ENCODE data around the gene PINK1. TPM values are rescaled to one million over a fixed set of nuclear protein-coding genes. Genes with fewer than 3 reads are reported as not detected.

The PINK1 gene
- total and polyA plus RNA-seq, 3 experiments from 2014 or later = 7.9 to 31.1 (median 9.2) TPM

DNA sequence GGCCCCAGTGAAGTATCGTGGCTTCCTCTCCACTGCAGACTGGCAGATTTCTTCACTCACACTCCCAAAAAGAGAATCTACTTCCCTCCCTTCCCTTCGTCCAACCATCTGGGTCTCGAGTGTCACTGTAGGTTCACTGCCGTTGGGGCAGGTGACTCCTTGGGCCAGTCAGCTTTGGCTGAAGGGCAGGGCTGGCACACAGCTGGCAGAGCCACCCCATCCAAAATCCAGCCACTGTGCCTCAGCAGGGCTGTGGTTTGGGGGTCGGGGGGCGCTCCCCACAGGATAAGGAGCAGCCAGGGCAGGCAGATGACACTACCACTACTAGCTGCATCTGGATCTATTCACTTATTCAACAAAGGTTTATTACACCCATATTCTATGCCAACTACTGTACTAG is 9.8 kb downstream of the PINK1 start:
- no peaks in the 10 kb centered on the region for H3K27me3 ChIP-seq (ENCODE audit: insufficient read depth, low read length, poor library complexity, severe bottlenecking)
- H3K27ac ChIP-seq (ENCODE audit: low read depth, low read length) = no peak overlapping the region

DNA sequence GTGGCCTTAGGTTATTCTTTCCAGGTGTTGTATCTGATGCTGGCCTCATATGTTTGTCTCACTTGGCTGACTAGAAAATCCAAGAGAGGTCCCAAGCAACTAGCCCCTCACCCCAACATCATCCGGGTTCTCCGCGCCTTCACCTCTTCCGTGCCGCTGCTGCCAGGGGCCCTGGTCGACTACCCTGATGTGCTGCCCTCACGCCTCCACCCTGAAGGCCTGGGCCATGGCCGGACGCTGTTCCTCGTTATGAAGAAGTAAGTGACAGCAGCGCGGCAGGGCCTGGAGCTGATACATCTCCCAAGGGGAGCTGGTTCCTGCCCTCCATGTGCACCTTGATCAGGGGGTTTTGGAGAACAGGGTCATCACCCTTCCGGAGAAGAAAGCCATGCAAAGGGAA is 11.2 kb downstream of the PINK1 start:
- no peaks in the 10 kb centered on the region for H3K4me1 ChIP-seq (ENCODE audit: insufficient read depth, low read length)
- Mint-ChIP-seq H3K27me3 (no peaks in the 10 kb centered on the region), H3K27ac (no peak overlapping the region), H3K36me3 (peaks cover 5 to 68% (median 10%) of the 10 kb centered on the region in 3 donors), H3K4me3 (no peak overlapping the region), H3K9me3 (no peaks in the 10 kb centered on the region), H3K4me1 (peaks cover 0 to 5% (median 4%) of the 10 kb centered on the region in 3 donors)
- no peak overlapping the region for H3K27ac ChIP-seq (ENCODE audit: low read depth, low read length)
- peaks cover 16% of the 10 kb centered on the region for H3K36me3 ChIP-seq (ENCODE audit: insufficient read depth, low read length)
- H3K27me3 ChIP-seq (ENCODE audit: insufficient read depth, low read length, poor library complexity, severe bottlenecking) = no peaks in the 10 kb centered on the region
- no peak overlapping the region for H3K4me3 ChIP-seq (ENCODE audit: low read length)
- H3K9me3 ChIP-seq (ENCODE audit: low read length) = no peaks in the 10 kb centered on the region
- POLR2A ChIA-PET = no interaction called here
- no peak for DNase-seq
- CTCF ChIA-PET = no interaction called here

More for the DNA sequence above, 9.8 kb downstream of the PINK1 start:
- Mint-ChIP-seq H3K27ac (peak overlapping the region in 1 of 8 donors; percentile 23), H3K27me3 (no peaks in the 10 kb centered on the region), H3K36me3 (peaks cover 5 to 68% (median 15%) of the 10 kb centered on the region in 3 donors), H3K4me1 (peaks cover 0 to 5% (median 4%) of the 10 kb centered on the region in 3 donors), H3K9me3 (no peaks in the 10 kb centered on the region), H3K4me3 (peak overlapping the region in 1 of 7 donors; percentile 36)
- Histone ChIP-seq H3K4me1 (ENCODE audit: insufficient read depth, low read length) (no peaks in the 10 kb centered on the region), H3K36me3 (ENCODE audit: insufficient read depth, low read length) (peaks cover 15% of the 10 kb centered on the region), H3K9me3 (ENCODE audit: low read length) (no peaks in the 10 kb centered on the region), H3K4me3 (ENCODE audit: low read length) (no peak overlapping the region)
- no peak for DNase-seq
- CTCF ChIA-PET = interaction anchor here (3.2 kb wide), 1 partner anchor 10 kb away, joined by 13 read pairs; the partner anchor contains the start of gene PINK1
- POLR2A ChIA-PET = interaction anchor here (0.6 kb wide), 1 partner anchor 9 kb away, joined by 3 read pairs; no protein-coding TSS in a partner anchor

DNA sequence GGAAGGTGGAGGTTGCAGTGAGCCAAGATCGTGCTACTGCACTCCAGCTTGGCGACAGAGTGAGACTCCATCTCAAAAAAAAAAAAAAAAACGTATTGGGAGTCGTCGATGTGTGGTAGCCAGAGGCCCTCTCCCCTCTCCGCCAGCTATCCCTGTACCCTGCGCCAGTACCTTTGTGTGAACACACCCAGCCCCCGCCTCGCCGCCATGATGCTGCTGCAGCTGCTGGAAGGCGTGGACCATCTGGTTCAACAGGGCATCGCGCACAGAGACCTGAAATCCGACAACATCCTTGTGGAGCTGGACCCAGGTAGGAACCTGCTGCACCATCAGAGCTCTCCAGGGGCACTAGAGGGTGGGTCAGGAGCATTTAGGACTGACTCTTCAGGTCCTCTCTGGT is 12.2 kb downstream of the PINK1 start:
- H3K4me3 Mint-ChIP-seq = no peak overlapping the region
- no peaks in the 10 kb centered on the region for H3K4me1 ChIP-seq (ENCODE audit: insufficient read depth, low read length)
- no peaks in the 10 kb centered on the region for H3K27me3 Mint-ChIP-seq
- peaks cover 16% of the 10 kb centered on the region for H3K36me3 ChIP-seq (ENCODE audit: insufficient read depth, low read length)
- ChIA-PET CTCF (interaction anchor here (1.1 to 1.5 kb wide), 2 partner anchors 13 to 128 kb away, joined by 3 to 6 read pairs; no protein-coding TSS in a partner anchor), POLR2A (interaction anchor here (1.5 kb wide), 1 partner anchor 11 kb away, joined by 7 read pairs; no protein-coding TSS in a partner anchor)
- no peaks in the 10 kb centered on the region for H3K9me3 ChIP-seq (ENCODE audit: low read length)
- no peaks in the 10 kb centered on the region for H3K9me3 Mint-ChIP-seq
- no peak overlapping the region for H3K27ac ChIP-seq (ENCODE audit: low read depth, low read length)
- peaks cover 5 to 69% (median 8%) of the 10 kb centered on the region in 3 donors for H3K36me3 Mint-ChIP-seq
- no peak for DNase-seq
- H3K27ac Mint-ChIP-seq = no peak overlapping the region
- peaks cover 0 to under 1% (median under 1%) of the 10 kb centered on the region in 3 donors for H3K4me1 Mint-ChIP-seq
- H3K4me3 ChIP-seq (ENCODE audit: low read length) = no peak overlapping the region
- H3K27me3 ChIP-seq (ENCODE audit: insufficient read depth, low read length, poor library complexity, severe bottlenecking) = no peaks in the 10 kb centered on the region

DNA sequence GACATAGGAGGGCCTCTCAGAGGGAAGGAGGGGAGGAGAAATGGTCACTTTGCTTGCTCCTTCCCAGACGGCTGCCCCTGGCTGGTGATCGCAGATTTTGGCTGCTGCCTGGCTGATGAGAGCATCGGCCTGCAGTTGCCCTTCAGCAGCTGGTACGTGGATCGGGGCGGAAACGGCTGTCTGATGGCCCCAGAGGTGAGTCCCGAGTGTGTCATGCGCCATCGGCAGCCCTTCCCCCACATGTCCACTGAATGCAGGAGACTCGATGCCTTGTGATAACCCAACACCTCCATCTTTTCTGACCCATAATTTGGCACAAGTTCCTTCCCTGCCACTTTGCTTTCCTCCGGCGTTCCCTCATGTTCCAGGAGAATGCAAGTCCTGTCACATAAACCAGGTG is 15.2 kb downstream of the PINK1 start:
- H3K36me3 ChIP-seq (ENCODE audit: insufficient read depth, low read length) = peaks cover 20% of the 10 kb centered on the region
- H3K27me3 Mint-ChIP-seq = no peaks in the 10 kb centered on the region

DNA sequence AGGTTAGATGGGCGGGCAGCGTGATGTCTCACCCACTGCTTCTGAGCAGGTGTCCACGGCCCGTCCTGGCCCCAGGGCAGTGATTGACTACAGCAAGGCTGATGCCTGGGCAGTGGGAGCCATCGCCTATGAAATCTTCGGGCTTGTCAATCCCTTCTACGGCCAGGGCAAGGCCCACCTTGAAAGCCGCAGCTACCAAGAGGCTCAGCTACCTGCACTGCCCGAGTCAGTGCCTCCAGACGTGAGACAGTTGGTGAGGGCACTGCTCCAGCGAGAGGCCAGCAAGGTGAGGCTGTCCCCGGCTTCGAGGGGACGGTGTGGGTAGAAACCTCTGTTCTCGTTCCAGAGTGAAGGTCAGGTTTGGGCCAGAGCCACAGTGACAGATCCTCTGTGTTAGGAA is 15.7 kb downstream of the PINK1 start:
- no peak overlapping the region for H3K4me3 Mint-ChIP-seq
- no peaks in the 10 kb centered on the region for H3K9me3 ChIP-seq (ENCODE audit: low read length)
- H3K27me3 ChIP-seq (ENCODE audit: insufficient read depth, low read length, poor library complexity, severe bottlenecking) = no peaks in the 10 kb centered on the region
- ChIA-PET CTCF (interaction anchor here (1.5 kb wide), 1 partner anchor 16 kb away, joined by 4 read pairs; the partner anchor contains the start of gene PINK1), POLR2A (no interaction called here)
- H3K9me3 Mint-ChIP-seq = no peaks in the 10 kb centered on the region
- no peaks in the 10 kb centered on the region for H3K4me1 ChIP-seq (ENCODE audit: insufficient read depth, low read length)
- H3K4me1 Mint-ChIP-seq = no peaks in the 10 kb centered on the region
- H3K36me3 Mint-ChIP-seq = peaks cover 0 to 80% (median 21%) of the 10 kb centered on the region in 3 donors
- H3K27ac ChIP-seq (ENCODE audit: low read depth, low read length) = no peak overlapping the region
- H3K27ac Mint-ChIP-seq = no peak overlapping the region
- H3K36me3 ChIP-seq (ENCODE audit: insufficient read depth, low read length) = peaks cover 25% of the 10 kb centered on the region
- no peaks in the 10 kb centered on the region for H3K27me3 Mint-ChIP-seq
- no peak for DNase-seq
- H3K4me3 ChIP-seq (ENCODE audit: low read length) = no peak overlapping the region

More for the DNA sequence above, 15.2 kb downstream of the PINK1 start:
- ChIA-PET CTCF (interaction anchor here (1.5 kb wide), 1 partner anchor 15 kb away, joined by 4 read pairs; the partner anchor contains the start of gene PINK1), POLR2A (no interaction called here)
- no peak for DNase-seq
- Mint-ChIP-seq H3K36me3 (peaks cover 0 to 78% (median 21%) of the 10 kb centered on the region in 3 donors), H3K4me3 (no peak overlapping the region), H3K4me1 (no peaks in the 10 kb centered on the region), H3K9me3 (no peaks in the 10 kb centered on the region), H3K27ac (no peak overlapping the region)
- no peak overlapping the region for H3K27ac ChIP-seq (ENCODE audit: low read depth, low read length)
- H3K4me3 ChIP-seq (ENCODE audit: low read length) = no peak overlapping the region
- H3K4me1 ChIP-seq (ENCODE audit: insufficient read depth, low read length) = no peaks in the 10 kb centered on the region
- H3K9me3 ChIP-seq (ENCODE audit: low read length) = no peaks in the 10 kb centered on the region
- H3K27me3 ChIP-seq (ENCODE audit: insufficient read depth, low read length, poor library complexity, severe bottlenecking) = no peaks in the 10 kb centered on the region

DNA sequence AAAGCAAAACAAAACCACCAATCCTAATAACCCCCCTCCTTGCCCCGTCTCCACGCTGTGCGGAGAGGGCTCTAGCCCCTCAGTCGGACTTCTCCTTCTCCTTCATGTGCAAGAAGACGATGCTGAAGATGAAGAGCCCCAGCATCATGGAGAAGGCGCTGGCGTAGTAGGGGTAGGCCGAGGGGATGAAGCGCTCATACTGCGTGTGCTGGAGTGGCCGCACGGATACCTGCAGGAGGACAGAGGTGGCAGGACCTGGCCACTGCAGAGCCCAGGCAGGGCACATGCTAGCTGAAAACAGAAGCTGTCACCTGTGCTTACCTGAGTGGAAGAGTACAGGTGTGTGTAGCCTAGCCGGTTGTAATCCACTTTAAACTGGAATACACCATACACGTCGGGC is 19.0 kb downstream of the PINK1 start:
- peaks cover 4 to 14% (median 9%) of the 10 kb centered on the region in 3 donors for H3K4me1 Mint-ChIP-seq
- CTCF ChIA-PET = no interaction called here
- POLR2A ChIA-PET = no interaction called here
- peaks cover 0 to 91% (median 30%) of the 10 kb centered on the region in 3 donors for H3K36me3 Mint-ChIP-seq
- H3K27ac Mint-ChIP-seq = peak overlapping the region in 1 of 8 donors; percentile 54
- H3K4me1 ChIP-seq (ENCODE audit: insufficient read depth, low read length) = no peaks in the 10 kb centered on the region
- no peak for DNase-seq
- no peaks in the 10 kb centered on the region for H3K27me3 Mint-ChIP-seq
- H3K27ac ChIP-seq (ENCODE audit: low read depth, low read length) = no peak overlapping the region
- H3K27me3 ChIP-seq (ENCODE audit: insufficient read depth, low read length, poor library complexity, severe bottlenecking) = no peaks in the 10 kb centered on the region
- no peaks in the 10 kb centered on the region for H3K9me3 Mint-ChIP-seq
- H3K9me3 ChIP-seq (ENCODE audit: low read length) = no peaks in the 10 kb centered on the region
- peaks cover 37% of the 10 kb centered on the region for H3K36me3 ChIP-seq (ENCODE audit: insufficient read depth, low read length)
- no peak overlapping the region for H3K4me3 Mint-ChIP-seq
- no peak overlapping the region for H3K4me3 ChIP-seq (ENCODE audit: low read length)

DNA sequence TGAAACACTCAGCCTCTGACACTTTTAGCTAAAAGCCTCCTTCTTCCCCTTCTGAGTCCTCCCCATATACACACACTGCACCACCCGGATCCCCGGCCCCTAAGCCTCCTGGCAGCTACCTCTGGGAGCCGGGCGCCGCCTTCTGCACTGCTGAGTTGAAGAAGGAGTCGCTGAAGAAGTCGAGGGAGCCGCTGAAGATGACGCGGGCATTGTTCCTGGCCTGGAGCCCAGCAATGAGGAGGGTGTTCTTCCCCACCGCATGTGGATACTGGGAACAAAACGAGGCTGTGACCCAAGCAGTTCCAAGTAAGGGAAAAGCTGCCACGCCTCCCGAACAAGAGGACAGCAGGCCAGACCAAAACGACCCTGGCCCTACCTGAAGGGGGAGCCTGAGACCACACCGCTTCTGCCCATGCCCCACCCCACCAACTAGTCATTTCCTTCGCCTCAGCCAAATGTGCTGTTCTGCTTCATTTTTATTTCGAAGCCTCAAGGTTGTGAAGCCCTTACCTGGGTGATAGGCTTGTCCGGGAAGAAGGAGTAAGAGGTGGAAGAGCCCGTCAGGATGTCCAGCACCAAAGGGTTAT is 20.9 kb downstream of the PINK1 start:
- H3K4me3 ChIP-seq (ENCODE audit: low read length) = no peak overlapping the region
- peaks cover 11 to 26% (median 21%) of the 10 kb centered on the region in 3 donors for H3K4me1 Mint-ChIP-seq
- H3K9me3 Mint-ChIP-seq = no peaks in the 10 kb centered on the region
- no peaks in the 10 kb centered on the region for H3K27me3 ChIP-seq (ENCODE audit: insufficient read depth, low read length, poor library complexity, severe bottlenecking)
- H3K36me3 Mint-ChIP-seq = peaks cover 0 to 94% (median 29%) of the 10 kb centered on the region in 3 donors
- no peak for DNase-seq
- H3K27me3 Mint-ChIP-seq = no peaks in the 10 kb centered on the region
- H3K9me3 ChIP-seq (ENCODE audit: low read length) = no peaks in the 10 kb centered on the region
- H3K36me3 ChIP-seq (ENCODE audit: insufficient read depth, low read length) = peaks cover 44% of the 10 kb centered on the region
- peak overlapping the region in 1 of 7 donors; percentile 40 for H3K4me3 Mint-ChIP-seq
- ChIA-PET POLR2A (no interaction called here), CTCF (no interaction called here)
- H3K27ac Mint-ChIP-seq = peak overlapping the region in 2 of 8 donors; percentile 18 to 20
- H3K4me1 ChIP-seq (ENCODE audit: insufficient read depth, low read length) = peaks cover 6% of the 10 kb centered on the region
- no peak overlapping the region for H3K27ac ChIP-seq (ENCODE audit: low read depth, low read length)

DNA sequence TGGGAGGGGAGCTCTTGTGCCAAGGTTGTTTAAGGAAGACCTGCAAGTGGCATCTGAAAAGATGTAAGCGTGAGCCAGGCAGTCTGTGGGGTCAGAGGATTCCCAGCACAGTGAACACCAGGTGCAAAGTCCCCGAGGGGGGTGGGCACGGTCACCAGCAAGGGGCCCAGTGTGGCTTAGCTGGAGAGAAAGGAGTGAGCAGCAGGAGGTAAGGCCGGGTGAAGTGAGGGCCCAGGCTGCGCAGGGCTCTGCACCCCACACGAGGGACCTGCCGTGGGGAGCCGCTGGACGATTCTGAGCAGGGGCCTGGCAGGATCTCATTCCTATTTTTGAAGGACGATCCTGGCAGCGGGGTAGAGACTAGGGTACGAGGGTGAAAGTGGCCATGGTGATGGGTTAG is 23.8 kb downstream of the PINK1 start:
- no peak overlapping the region for H3K27ac ChIP-seq (ENCODE audit: low read depth, low read length)
- peaks cover 0 to 90% (median 19%) of the 10 kb centered on the region in 3 donors for H3K36me3 Mint-ChIP-seq
- H3K27ac Mint-ChIP-seq = peak overlapping the region in 3 of 8 donors; percentile 4 to 90 (median 22)
- peak overlapping the region in 2 of 7 donors; percentile 63 to 82 for H3K4me3 Mint-ChIP-seq
- ChIA-PET POLR2A (interaction anchor here (1.4 kb wide), 1 partner anchor 23 kb away, joined by 3 read pairs; no protein-coding TSS in a partner anchor), CTCF (no interaction called here)
- peaks cover 36 to 53% (median 46%) of the 10 kb centered on the region in 3 donors for H3K4me1 Mint-ChIP-seq
- peaks cover 43% of the 10 kb centered on the region for H3K36me3 ChIP-seq (ENCODE audit: insufficient read depth, low read length)
- H3K4me1 ChIP-seq (ENCODE audit: insufficient read depth, low read length) = peaks cover 25% of the 10 kb centered on the region
- no peaks in the 10 kb centered on the region for H3K9me3 Mint-ChIP-seq
- H3K27me3 Mint-ChIP-seq = no peaks in the 10 kb centered on the region
- no peaks in the 10 kb centered on the region for H3K27me3 ChIP-seq (ENCODE audit: insufficient read depth, low read length, poor library complexity, severe bottlenecking)
- no peak for DNase-seq
- no peaks in the 10 kb centered on the region for H3K9me3 ChIP-seq (ENCODE audit: low read length)
- no peak overlapping the region for H3K4me3 ChIP-seq (ENCODE audit: low read length)
